ENCODE results near the gene OR6Q1.

- TF ChIP-seq CTCF (IDR thresholded peaks at IDR 0.05): no peak
- TF ChIP-seq POLR2A (IDR thresholded peaks at IDR 0.05): no peak
These were observed 26.7 kb downstream of the OR6Q1 start for GRCh38 chr11:58057481-58057880.
